GM19193 (cell line): ENCODE results near the gene ABCC5.

Experiments used
- POLR2A ChIP-seq: IDR thresholded peaks from 4 replicates; pipeline ENCODE4 v1.6.1; 2011; ENCODE audit not compliant: insufficient read depth, insufficient read length; ENCODE audit errors: extremely low read depth

Gene ABCC5

DNA sequence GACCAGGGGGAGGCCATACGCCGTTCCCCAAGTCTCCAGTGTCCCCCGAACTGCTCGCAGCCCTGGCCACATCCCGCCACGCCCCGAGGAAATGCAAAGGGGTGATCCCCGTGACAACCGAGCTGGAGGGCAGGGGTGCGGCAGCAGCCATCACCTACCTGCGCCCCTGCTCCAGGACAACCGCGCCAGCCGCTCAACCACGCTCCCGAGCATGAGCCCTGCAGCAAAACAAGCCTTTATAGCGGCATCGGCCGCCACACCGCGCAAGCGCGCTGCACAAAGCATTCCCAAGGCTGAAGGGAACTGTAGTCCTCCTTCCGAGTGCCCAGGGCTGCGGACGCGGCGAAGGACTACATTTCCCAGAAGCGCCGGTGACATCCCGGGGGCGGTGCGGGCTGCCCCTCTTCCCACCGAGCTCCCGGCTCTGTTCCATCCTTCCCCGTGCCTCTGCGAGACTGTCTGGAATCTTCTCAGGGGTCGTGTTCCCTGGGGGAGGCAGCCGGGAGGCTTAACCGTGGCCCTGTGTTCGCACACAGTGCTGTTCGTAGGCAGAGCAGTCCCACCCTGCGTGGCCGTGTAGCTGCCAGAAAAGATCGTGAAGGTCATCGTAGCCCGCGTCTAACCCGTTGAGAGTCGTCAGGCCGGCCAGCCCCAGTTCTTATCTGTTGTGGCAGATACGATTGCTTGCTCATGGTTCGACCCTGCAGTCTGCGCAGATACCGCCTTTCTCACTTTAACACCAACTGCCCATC, at the start of gene ABCC5:
ABCC5 (minus strand) TSS at position 213 of the 752 bp plus-strand sequence. CDS start 3,492 bp downstream, outside the sequence.
- peak; percentile 51 for TF ChIP-seq POLR2A

DNA sequence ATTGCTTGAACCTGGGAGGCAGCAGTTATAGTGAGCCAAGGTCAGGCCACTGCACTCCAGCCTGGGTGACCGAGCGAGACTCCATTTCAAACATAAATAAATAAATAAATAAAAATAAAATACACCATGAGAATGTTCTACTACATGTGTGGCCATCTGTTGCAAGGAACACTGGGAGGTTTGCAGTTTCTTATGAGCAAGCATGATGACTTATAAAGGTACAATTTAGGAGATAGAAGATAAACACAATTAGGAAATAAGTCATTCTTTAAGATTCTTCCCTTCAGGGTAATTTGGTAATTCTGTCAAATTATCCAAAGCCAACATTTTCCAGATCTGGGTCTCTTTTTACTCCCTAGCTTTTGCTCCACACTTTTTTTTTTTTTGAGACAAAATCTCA, 48.5 kb upstream of the ABCC5 start:
- TF ChIP-seq POLR2A, result no peak

DNA sequence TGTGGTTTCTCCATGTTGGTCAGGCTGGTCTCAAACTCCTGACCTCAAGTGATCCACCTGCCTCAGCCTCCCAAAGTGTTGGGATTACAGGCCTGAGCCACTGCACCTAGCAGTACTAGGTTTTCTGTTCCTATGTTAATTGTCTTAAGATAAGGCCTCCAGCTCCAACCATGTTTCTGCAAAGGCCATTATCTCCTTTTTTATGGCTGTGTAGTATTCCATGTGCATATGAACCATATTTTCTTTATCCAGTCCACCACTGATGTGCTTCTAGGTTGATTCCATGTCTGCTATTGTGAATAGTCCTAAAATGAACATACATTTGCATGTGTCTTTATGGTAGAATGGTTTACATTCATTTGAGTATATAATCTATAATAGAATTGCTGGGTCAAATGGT, 45.0 kb upstream of the ABCC5 start:
- TF ChIP-seq POLR2A, result no peak

DNA sequence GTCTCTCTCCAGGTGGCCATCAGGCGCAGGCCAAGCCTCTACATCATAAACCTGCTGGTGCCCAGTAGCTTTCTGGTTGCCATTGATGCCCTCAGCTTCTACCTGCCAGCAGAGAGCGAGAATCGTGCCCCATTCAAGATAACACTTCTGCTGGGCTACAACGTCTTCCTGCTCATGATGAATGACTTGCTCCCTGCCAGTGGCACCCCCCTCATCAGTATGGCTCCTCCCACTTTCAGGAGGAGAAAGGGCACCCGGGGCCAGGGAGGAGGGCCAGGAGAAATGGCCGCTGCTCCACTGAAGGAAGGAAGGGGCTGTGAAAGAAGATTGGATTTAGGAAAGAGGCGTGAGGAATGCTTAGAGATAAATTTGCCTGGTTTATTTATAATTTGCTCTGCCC, 41.7 kb upstream of the ABCC5 start:
- no peak for TF ChIP-seq POLR2A

DNA sequence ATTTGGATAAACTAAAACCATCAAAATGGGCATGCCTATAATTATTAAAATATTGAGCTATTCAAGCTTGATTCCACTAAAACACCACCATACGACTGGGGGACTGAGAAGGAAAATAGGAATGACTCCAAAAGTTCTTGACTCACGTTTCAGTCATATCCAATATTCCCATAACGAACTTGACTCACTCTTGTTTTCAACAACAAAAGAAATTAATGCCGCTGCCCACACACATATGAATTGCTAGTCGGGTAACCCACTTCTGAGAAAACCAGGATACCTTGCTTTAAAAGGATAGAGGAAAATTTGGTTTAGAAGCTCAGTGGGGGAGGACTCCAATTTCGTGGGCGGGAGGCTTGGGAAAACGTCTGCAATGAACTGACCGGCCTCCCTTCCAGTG, 40.3 kb upstream of the ABCC5 start:
- no peak for TF ChIP-seq POLR2A

DNA sequence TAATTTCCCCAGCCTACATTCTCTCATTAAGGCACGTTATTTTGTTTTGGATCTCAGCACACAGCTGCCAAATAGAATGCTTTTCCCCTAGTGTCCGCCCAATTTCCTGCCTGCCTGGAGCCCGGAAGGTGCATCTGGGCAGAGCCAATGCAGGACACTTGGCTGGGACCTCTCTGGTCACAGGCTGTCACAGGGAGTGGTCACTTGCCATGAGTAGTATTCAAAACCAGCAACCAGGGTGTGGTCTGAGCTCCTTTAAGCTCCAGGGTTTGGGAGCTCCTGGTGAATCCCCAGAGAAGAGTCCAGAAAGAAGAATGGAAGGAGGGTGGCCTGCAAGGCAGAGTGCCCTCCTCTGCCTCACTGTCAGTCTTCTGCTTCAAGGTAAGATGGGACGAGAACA, 35.1 kb upstream of the ABCC5 start, which contains the start of gene HTR3C:
HTR3C (plus strand) TSS at position 281 of the 400 bp plus-strand sequence; CDS start at position 315, 34 bp downstream.
- TF ChIP-seq POLR2A, result no peak

DNA sequence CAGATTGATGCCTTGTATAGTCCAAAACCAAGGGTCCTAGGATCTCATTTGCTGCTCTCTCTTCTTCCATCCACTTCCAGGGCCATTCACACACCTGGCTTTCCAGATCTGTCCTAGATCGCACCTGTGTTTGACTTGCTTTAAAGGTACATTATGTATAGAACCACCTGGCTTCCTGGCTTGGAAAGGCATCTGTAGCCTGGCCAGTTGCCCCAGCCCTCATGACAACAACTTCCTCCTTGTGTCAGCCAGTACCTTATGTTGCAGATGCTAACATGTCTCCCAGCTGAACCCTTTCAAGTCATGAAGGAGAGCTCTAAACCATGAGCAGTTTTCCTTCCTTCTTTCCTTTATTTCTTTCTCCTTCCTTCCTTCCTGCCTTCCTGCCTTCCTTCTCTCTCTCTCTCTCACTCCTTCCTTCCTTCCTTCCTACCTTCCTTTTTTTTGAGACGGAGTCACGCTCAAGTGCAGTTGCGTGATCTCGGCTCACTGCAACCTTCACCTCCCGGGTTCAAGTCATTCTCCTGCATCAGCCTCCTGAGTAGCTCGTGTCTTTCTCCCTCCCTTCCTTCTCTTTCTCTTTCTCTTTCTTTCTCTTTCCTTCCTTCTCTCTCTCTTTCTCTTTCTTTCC, 32.6 kb upstream of the ABCC5 start:
- TF ChIP-seq POLR2A, result no peak

DNA sequence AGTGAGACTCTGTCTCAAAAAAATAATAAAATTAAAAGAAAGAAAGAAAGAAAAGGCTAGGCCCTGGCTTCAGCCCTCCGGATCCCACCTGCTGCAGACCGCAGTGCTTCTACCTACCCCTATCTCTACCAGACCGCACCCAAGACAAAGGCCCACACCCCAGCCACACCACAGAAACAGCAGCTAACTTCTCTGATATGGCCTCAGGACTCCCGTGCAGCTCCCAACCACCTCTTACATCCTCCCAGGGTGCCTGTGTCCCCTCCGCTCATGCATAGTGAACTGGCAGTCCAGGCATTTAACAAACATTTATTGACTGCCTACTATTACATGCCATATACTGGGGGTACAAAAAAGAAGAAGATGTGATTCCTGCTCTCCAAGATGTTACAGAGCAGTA, 28.3 kb upstream of the ABCC5 start:
- TF ChIP-seq POLR2A, result no peak

DNA sequence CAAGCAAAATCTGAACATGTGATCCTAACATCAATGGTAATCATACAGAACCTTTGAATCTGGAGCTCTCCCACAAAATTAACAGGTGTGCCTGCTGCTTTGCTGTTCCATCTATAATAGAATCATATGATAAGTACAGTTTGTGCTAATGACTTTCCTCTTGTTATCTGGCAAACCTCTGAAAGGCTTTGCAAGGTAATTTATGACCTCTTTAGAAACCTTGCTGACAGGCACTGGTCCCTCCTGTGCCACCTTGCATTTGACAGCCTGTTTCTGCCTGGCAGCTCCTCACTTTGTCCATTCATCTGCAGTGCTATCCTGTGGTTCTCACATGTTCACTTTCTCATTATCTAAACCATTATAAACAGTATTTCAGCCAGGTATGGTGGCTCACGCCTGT, 24.9 kb upstream of the ABCC5 start:
- no peak for TF ChIP-seq POLR2A

DNA sequence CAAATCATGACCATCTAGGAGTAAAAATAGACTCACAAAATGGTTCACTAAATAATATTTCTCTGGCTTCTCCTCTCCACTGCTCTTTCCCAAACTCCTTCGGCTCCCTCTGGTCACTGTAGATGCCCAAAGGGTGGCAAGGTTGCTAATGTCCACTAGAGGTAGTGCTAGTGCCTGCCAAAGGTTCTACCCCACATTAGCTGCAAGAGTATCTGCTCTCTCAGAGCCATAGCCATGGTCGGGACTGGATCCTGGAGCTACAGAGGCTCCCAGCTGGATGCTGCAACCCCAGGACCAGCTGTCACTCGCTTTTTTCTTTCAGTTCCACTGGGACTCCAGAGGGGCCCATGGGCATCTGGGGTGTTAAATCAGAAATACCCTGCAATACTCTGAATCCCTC, 22.3 kb upstream of the ABCC5 start:
- TF ChIP-seq POLR2A, result no peak

DNA sequence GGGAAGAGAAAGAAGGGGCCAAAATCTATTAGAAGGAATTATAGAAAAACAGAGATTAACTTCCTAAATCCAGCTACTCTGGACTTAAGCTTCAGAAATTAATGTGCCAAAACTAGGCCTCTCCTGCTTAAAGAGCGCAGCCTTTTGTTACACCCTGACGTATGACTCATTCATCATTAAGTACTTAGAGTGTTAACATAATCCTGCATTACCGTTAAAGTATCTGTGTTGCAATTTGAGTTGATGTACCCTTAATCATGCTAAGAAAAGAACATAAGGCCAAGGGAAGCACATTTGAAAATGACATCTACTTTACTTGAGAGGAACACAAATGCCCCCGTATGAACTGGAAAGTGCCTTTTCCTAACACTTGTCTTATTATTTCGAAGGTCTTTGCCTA, 21.7 kb upstream of the ABCC5 start:
- TF ChIP-seq POLR2A, result no peak

DNA sequence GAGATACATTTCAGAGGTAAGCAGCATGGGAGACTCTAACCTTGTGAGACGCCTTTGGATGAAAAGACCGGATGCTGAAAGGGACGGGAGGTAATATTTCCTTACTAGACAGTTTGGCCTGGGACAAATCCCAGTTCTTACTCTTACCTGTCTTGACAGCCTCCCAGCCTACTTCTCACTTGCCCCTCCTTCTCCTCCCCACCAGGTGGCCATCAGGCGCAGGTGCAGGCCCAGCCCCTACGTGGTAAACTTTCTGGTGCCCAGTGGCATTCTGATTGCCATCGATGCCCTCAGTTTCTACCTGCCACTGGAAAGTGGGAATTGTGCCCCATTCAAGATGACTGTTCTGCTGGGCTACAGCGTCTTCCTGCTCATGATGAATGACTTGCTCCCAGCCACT, 20.1 kb upstream of the ABCC5 start:
- no peak for TF ChIP-seq POLR2A

DNA sequence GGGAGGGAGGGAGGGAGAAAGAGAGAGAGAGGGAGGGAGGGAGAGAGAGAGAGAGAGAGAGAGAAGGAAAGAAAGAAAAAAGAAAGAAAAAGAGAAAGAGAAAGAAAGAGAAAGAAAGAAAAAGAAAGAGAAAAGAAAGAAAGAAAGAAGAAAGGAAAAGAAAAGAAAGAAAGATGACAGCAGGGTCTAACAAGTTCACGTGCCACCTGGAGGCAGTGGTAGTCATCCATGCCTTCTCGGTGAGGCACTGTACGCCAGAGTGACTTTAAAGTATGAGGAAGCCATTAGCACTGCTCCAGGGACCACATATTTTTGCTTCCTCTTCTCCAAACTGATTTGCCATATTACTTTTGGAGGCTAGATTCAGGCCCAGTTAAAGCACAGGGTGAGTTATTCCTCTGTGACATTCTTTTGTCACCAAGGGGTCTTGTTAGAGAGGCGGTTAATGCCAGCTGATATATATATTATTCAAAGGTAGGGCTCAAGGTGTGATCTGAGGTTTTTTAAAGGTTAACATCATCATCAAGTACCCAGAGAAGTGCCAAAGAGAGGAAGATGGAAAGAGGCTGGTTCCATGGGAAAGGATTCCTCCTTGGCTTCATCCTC, 13.6 kb upstream of the ABCC5 start, which contains the start of gene HTR3D:
HTR3D (plus strand) TSS at position 556 of the 606 bp plus-strand sequence; CDS start at position 556, 0 bp downstream.
- no peak for TF ChIP-seq POLR2A

DNA sequence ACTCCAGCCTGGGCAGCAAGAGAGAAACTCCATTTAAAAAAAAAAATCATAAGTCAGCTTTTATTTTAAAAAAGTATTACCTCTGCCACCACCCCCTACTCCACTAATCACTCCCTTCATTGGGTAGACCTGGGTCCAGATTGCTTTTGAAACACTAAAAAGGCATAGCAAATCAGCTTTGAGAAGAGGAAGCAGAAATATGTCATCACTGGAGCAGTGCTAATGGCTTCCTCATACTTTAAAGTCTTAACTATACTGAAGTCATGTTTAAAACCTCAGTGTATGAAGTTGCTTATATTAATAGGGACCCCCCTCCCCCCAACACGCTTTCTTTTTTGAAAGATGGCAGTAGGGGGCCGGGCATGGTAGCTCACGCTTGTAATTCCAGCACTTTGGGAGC, 12.9 kb upstream of the ABCC5 start:
- TF ChIP-seq POLR2A, result no peak

DNA sequence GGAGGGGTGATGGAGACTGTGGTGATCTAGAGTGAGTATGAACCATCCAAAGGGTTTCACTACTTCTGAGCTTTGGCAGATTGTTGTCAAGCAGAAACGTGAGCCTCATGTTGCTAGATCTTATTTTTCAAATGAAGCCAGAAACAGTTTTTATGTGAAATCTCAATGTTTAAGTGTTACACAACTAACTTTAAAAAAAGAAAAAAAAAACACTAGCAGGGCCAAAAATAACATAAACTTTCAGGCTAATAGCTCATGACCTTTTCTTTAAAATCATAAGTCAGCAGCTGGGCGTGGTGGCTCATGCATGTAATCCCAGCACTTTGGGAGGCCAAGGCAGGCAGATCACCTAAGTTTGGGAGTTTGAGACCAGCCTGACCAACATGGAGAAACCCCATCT, 11.8 kb upstream of the ABCC5 start:
- no peak for TF ChIP-seq POLR2A

DNA sequence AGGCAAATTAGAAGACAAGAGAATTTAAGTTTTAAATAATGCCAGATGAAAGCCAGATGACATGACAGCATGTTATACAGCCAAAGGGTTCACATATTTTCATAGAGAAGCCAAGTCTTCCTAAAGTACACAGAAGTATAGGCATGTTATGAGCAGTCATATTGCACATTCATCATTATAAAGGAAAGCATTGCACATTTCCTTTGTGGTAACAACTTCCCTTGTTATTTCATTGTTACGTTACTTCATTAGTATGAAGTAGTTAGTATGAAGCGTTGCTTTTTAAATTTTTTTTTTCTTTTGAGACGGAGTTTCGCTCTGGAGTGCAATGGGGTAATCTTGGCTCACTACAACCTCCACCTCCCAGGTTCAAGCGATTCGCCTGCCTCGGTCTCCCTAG, 4.6 kb upstream of the ABCC5 start:
- no peak for TF ChIP-seq POLR2A
